GM23338 (cell line): ENCODE measurements around the gene FBXW4. TPM values are rescaled to one million over a fixed set of nuclear protein-coding genes. Genes with fewer than 3 reads are reported as not detected.

Experiments
- ATAC-seq: fragments of 200-7000 bp; cut with Tn5 transposase; 3 replicates; pipeline ENCODE4 v1.9.1; 2020
- DNase-seq: peaks from one replicate; pipeline ENCODE4 v3.0.0-alpha.2; 2015; ENCODE audit warnings: low spot score
- H2AFZ ChIP-seq: fragments of 200-600 bp; sonication (generic); 2 replicates; pipeline ENCODE4 v1.8.0; 2016; ENCODE audit warnings: antibody characterized with exemption, mild to moderate bottlenecking, moderate library complexity
- H3F3A ChIP-seq: fragments of 200-600 bp; sonication (generic); replicated peaks from 2 replicates; pipeline ENCODE4 v1.8.0; 2017; ENCODE audit warnings: antibody characterized with exemption, mixed run types, low read depth
- H3K27ac ChIP-seq: fragments of 200-600 bp; sonication (generic); 2 replicates; pipeline ENCODE4 v1.6.1; 2016; ENCODE audit warnings: low read depth
- H3K27me3 ChIP-seq: fragments of 200-600 bp; sonication (generic); 2 replicates; pipeline ENCODE4 v1.8.0; 2016; ENCODE audit warnings: mild to moderate bottlenecking, mixed run types, moderate library complexity; ENCODE audit not compliant: insufficient read depth
- H3K36me3 ChIP-seq: fragments of 200-600 bp; sonication (generic); 2 replicates; pipeline ENCODE4 v1.8.0; 2016; ENCODE audit warnings: mild to moderate bottlenecking; ENCODE audit not compliant: insufficient read depth
- H3K4me1 ChIP-seq: fragments of 200-600 bp; sonication (generic); 2 replicates; pipeline ENCODE4 v1.8.0; 2016; ENCODE audit warnings: mild to moderate bottlenecking, moderate library complexity; ENCODE audit not compliant: insufficient read depth
- H3K4me2 ChIP-seq: fragments of 200-600 bp; sonication (generic); 2 replicates; pipeline ENCODE4 v1.7.1; 2017; ENCODE audit warnings: mixed run types
- H3K4me3 ChIP-seq: fragments of 200-600 bp; sonication (generic); 2 replicates; pipeline ENCODE4 v1.6.1; 2016; ENCODE audit warnings: mixed run types
- H3K79me2 ChIP-seq: fragments of 200-600 bp; sonication (generic); replicated peaks from 2 replicates; pipeline ENCODE4 v1.8.0; 2017; ENCODE audit warnings: mild to moderate bottlenecking; ENCODE audit not compliant: insufficient read depth
- H3K9me2 ChIP-seq: fragments of 200-600 bp; sonication (generic); 2 replicates; pipeline ENCODE4 v1.8.0; 2017; ENCODE audit not compliant: insufficient read depth
- H4K20me1 ChIP-seq: fragments of 200-600 bp; sonication (generic); replicated peaks from 2 replicates; pipeline ENCODE4 v1.8.0; 2017; ENCODE audit warnings: mild to moderate bottlenecking; ENCODE audit not compliant: insufficient read depth
- H3K27ac Mint-ChIP-seq: 2 replicates; pipeline ENCODE4 v1.8.0; 2020; ENCODE audit warnings: inconsistent platforms, mild to moderate bottlenecking, moderate library complexity, mixed read lengths
- H3K27me3 Mint-ChIP-seq: 3 replicates; pipeline ENCODE4 v1.8.0; 2022; ENCODE audit warnings: low read depth, mild to moderate bottlenecking, moderate library complexity, mixed read lengths, inconsistent platforms; ENCODE audit not compliant: insufficient read depth, poor library complexity
- H3K36me3 Mint-ChIP-seq: 3 replicates; pipeline ENCODE4 v1.8.0; 2021; ENCODE audit warnings: low read depth, mild to moderate bottlenecking, inconsistent platforms, moderate library complexity, mixed read lengths
- H3K4me1 Mint-ChIP-seq: 3 replicates; pipeline ENCODE4 v1.8.0; 2020; ENCODE audit warnings: mild to moderate bottlenecking, inconsistent platforms, mixed read lengths
- H3K4me3 Mint-ChIP-seq: 3 replicates; pipeline ENCODE4 v1.8.0; 2021; ENCODE audit warnings: moderate library complexity, mild to moderate bottlenecking, inconsistent platforms, mixed read lengths
- H3K9me3 Mint-ChIP-seq: 3 replicates; pipeline ENCODE4 v1.8.0; 2020; ENCODE audit warnings: moderate library complexity, mild to moderate bottlenecking, inconsistent platforms, mixed read lengths
- CREB1 ChIP-seq: fragments of 250-450 bp; sonication (Bioruptor Pico); IDR thresholded peaks from 2 replicates; pipeline ENCODE4 v1.5.0; 2020; ENCODE audit warnings: low read depth, mild to moderate bottlenecking, moderate library complexity
- EZH2 ChIP-seq: fragments of 200-600 bp; sonication (generic); IDR thresholded peaks from one replicate; pipeline ENCODE4 v1.8.0; 2017; ENCODE audit warnings: antibody characterized with exemption, mild to moderate bottlenecking, low read depth; ENCODE audit not compliant: unreplicated experiment
- EZH2phosphoT487 ChIP-seq: fragments of 200-600 bp; sonication (generic); IDR thresholded peaks from one replicate; pipeline ENCODE4 v1.8.1; 2018; ENCODE audit warnings: antibody characterized with exemption; ENCODE audit not compliant: unreplicated experiment
- JUNB ChIP-seq: IDR thresholded peaks from one replicate; pipeline ENCODE4 v1.6.1; 2016; ENCODE audit warnings: antibody characterized with exemption; ENCODE audit not compliant: unreplicated experiment
- NANOG ChIP-seq: IDR thresholded peaks from 2 replicates; pipeline ENCODE4 v1.6.1; 2016; ENCODE audit warnings: antibody characterized with exemption, borderline replicate concordance
- POLR2AphosphoS5 ChIP-seq: IDR thresholded peaks from 2 replicates; pipeline ENCODE4 v1.6.1; 2016; ENCODE audit warnings: antibody characterized with exemption, low read depth
- STAT1 ChIP-seq: IDR thresholded peaks from one replicate; pipeline ENCODE4 v1.6.1; 2016; ENCODE audit warnings: antibody characterized with exemption; ENCODE audit not compliant: unreplicated experiment
- ZNF114 ChIP-seq: fragments of 250-450 bp; sonication (Bioruptor Pico); IDR thresholded peaks from 2 replicates; pipeline ENCODE4 v1.5.0; 2020; ENCODE audit warnings: mild to moderate bottlenecking, moderate library complexity
- ZNF331 ChIP-seq: fragments of 250-450 bp; sonication (Bioruptor Pico); IDR thresholded peaks from 2 replicates; pipeline ENCODE4 v1.5.0; 2020; ENCODE audit warnings: low read depth, mild to moderate bottlenecking, moderate library complexity
- polyA plus RNA-seq: library from polyadenylated mRNA; unstranded; fragments of >200 nt; fragmentation: Nextera tagmentation; extraction: Ambion mirVana; gene quantifications from 2 replicates; pipeline ENCODE4 v1.2.1, GENCODE V29; 2016
- total RNA-seq: library from RNA; depleted of rRNA; stranded (reverse); fragments of >200 nt; shearing (Covaris generic); gene quantifications from 2 replicates; pipeline ENCODE4 v1.2.3, GENCODE V29; 2014
- TF ChIP-seq, protein P1 (sequence below): IDR thresholded peaks from 2 replicates; pipeline ENCODE4 v1.6.1; 2016; ENCODE audit warnings: antibody characterized with exemption
- TF ChIP-seq, protein P2 (sequence below): IDR thresholded peaks from one replicate; pipeline ENCODE4 v1.6.1; 2018; ENCODE audit warnings: antibody characterized with exemption; ENCODE audit not compliant: unreplicated experiment
- TF ChIP-seq, protein P3 (sequence below): fragments of 250-450 bp; sonication (Bioruptor Pico); IDR thresholded peaks from 2 replicates; pipeline ENCODE4 v1.5.0; 2020; ENCODE audit warnings: mild to moderate bottlenecking, moderate library complexity
- TF ChIP-seq, protein P4 (sequence below), 2 experiments: fragments of 200-600 bp in 1 of 2; sonication (generic) in 1 of 2; conservative IDR thresholded peaks; 2 replicates each; pipeline versions ENCODE4 v1.5.1 to v1.6.1; 2016 to 2017; ENCODE audit warnings: antibody characterized with exemption in 2 of 2, low read depth in 2 of 2, mild to moderate bottlenecking in 2 of 2, moderate library complexity in 1 of 2

Gene FBXW4
- total and polyA plus RNA-seq, 2 experiments from 2014 or later: 8.0 to 18.6 TPM

DNA sequence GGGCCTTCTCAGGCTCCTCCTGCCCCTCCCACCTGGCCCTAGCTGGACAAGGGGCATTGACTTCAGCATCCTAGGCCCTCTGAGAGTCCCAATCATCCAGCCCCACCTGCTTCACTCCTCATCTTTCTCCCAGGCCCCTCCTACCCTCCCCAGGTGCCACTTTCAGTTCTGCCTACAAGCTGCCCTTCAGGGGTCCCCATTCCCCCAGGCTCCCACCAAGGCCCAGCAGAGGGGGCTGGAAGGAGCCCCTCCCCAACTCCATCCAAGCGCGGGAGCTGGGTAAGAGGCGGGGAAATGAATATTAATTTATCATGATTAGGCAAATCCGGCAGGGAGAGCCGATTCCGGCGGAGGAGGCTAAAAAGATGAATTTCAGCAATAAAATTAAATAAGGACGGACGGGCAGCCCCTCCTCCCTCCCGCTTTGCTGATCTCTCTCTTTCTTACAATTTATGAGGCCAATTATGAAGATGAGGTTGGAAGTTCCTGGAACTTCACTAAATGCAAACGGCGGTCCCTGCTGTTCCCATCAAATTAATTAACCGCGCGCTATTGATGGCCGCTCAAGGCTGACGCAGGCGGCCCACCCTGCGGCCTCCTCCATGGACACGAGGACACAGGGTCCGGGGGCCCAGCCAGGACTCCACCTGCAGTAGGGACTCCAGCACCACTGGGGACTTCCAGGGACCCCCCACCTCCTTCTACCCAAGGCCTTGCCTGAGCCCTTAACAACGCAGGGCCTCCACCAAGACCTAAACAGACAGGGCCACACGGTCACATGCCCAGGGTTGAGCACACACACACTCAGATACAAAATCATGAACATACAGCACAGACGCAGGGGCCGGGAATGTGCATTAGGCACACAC is 120.9 kb downstream of the FBXW4 start:
- no peak for ATAC-seq
- Mint-ChIP-seq H3K27ac (no peak overlapping the region), H3K4me1 (peaks cover 12% of the 10 kb centered on the region), H3K27me3 (peaks cover 31% of the 10 kb centered on the region), H3K9me3 (peaks cover 10% of the 10 kb centered on the region), H3K4me3 (no peak overlapping the region), H3K36me3 (peaks cover 27% of the 10 kb centered on the region)
- TF ChIP-seq, protein P1, sequence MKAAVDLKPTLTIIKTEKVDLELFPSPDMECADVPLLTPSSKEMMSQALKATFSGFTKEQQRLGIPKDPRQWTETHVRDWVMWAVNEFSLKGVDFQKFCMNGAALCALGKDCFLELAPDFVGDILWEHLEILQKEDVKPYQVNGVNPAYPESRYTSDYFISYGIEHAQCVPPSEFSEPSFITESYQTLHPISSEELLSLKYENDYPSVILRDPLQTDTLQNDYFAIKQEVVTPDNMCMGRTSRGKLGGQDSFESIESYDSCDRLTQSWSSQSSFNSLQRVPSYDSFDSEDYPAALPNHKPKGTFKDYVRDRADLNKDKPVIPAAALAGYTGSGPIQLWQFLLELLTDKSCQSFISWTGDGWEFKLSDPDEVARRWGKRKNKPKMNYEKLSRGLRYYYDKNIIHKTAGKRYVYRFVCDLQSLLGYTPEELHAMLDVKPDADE: no peak
- TF ChIP-seq NANOG: no peak
- TF ChIP-seq, protein P2, sequence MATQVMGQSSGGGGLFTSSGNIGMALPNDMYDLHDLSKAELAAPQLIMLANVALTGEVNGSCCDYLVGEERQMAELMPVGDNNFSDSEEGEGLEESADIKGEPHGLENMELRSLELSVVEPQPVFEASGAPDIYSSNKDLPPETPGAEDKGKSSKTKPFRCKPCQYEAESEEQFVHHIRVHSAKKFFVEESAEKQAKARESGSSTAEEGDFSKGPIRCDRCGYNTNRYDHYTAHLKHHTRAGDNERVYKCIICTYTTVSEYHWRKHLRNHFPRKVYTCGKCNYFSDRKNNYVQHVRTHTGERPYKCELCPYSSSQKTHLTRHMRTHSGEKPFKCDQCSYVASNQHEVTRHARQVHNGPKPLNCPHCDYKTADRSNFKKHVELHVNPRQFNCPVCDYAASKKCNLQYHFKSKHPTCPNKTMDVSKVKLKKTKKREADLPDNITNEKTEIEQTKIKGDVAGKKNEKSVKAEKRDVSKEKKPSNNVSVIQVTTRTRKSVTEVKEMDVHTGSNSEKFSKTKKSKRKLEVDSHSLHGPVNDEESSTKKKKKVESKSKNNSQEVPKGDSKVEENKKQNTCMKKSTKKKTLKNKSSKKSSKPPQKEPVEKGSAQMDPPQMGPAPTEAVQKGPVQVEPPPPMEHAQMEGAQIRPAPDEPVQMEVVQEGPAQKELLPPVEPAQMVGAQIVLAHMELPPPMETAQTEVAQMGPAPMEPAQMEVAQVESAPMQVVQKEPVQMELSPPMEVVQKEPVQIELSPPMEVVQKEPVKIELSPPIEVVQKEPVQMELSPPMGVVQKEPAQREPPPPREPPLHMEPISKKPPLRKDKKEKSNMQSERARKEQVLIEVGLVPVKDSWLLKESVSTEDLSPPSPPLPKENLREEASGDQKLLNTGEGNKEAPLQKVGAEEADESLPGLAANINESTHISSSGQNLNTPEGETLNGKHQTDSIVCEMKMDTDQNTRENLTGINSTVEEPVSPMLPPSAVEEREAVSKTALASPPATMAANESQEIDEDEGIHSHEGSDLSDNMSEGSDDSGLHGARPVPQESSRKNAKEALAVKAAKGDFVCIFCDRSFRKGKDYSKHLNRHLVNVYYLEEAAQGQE: no peak
- TF ChIP-seq JUNB: no peak
- TF ChIP-seq, protein P3, sequence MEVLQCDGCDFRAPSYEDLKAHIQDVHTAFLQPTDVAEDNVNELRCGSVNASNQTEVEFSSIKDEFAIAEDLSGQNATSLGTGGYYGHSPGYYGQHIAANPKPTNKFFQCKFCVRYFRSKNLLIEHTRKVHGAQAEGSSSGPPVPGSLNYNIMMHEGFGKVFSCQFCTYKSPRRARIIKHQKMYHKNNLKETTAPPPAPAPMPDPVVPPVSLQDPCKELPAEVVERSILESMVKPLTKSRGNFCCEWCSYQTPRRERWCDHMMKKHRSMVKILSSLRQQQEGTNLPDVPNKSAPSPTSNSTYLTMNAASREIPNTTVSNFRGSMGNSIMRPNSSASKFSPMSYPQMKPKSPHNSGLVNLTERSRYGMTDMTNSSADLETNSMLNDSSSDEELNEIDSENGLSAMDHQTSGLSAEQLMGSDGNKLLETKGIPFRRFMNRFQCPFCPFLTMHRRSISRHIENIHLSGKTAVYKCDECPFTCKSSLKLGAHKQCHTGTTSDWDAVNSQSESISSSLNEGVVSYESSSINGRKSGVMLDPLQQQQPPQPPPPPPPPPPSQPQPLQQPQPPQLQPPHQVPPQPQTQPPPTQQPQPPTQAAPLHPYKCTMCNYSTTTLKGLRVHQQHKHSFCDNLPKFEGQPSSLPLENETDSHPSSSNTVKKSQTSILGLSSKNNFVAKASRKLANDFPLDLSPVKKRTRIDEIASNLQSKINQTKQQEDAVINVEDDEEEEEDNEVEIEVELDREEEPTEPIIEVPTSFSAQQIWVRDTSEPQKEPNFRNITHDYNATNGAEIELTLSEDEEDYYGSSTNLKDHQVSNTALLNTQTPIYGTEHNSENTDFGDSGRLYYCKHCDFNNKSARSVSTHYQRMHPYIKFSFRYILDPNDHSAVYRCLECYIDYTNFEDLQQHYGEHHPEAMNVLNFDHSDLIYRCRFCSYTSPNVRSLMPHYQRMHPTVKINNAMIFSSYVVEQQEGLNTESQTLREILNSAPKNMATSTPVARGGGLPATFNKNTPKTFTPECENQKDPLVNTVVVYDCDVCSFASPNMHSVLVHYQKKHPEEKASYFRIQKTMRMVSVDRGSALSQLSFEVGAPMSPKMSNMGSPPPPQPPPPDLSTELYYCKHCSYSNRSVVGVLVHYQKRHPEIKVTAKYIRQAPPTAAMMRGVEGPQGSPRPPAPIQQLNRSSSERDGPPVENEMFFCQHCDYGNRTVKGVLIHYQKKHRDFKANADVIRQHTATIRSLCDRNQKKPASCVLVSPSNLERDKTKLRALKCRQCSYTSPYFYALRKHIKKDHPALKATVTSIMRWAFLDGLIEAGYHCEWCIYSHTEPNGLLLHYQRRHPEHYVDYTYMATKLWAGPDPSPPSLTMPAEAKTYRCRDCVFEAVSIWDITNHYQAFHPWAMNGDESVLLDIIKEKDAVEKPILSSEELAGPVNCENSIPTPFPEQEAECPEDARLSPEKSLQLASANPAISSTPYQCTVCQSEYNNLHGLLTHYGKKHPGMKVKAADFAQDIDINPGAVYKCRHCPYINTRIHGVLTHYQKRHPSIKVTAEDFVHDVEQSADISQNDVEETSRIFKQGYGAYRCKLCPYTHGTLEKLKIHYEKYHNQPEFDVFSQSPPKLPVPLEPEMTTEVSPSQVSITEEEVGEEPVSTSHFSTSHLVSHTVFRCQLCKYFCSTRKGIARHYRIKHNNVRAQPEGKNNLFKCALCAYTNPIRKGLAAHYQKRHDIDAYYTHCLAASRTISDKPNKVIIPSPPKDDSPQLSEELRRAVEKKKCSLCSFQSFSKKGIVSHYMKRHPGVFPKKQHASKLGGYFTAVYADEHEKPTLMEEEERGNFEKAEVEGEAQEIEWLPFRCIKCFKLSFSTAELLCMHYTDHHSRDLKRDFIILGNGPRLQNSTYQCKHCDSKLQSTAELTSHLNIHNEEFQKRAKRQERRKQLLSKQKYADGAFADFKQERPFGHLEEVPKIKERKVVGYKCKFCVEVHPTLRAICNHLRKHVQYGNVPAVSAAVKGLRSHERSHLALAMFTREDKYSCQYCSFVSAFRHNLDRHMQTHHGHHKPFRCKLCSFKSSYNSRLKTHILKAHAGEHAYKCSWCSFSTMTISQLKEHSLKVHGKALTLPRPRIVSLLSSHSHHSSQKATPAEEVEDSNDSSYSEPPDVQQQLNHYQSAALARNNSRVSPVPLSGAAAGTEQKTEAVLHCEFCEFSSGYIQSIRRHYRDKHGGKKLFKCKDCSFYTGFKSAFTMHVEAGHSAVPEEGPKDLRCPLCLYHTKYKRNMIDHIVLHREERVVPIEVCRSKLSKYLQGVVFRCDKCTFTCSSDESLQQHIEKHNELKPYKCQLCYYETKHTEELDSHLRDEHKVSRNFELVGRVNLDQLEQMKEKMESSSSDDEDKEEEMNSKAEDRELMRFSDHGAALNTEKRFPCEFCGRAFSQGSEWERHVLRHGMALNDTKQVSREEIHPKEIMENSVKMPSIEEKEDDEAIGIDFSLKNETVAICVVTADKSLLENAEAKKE (CRISPR knock-in tag): no peak
- TF ChIP-seq ZNF114: no peak
- no peak for TF ChIP-seq STAT1
- no peak for TF ChIP-seq POLR2AphosphoS5
- no peak for TF ChIP-seq CREB1
- no peak for TF ChIP-seq ZNF331
- no peak for TF ChIP-seq EZH2
- TF ChIP-seq EZH2phosphoT487: no peak
- TF ChIP-seq, protein P4, sequence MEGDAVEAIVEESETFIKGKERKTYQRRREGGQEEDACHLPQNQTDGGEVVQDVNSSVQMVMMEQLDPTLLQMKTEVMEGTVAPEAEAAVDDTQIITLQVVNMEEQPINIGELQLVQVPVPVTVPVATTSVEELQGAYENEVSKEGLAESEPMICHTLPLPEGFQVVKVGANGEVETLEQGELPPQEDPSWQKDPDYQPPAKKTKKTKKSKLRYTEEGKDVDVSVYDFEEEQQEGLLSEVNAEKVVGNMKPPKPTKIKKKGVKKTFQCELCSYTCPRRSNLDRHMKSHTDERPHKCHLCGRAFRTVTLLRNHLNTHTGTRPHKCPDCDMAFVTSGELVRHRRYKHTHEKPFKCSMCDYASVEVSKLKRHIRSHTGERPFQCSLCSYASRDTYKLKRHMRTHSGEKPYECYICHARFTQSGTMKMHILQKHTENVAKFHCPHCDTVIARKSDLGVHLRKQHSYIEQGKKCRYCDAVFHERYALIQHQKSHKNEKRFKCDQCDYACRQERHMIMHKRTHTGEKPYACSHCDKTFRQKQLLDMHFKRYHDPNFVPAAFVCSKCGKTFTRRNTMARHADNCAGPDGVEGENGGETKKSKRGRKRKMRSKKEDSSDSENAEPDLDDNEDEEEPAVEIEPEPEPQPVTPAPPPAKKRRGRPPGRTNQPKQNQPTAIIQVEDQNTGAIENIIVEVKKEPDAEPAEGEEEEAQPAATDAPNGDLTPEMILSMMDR (conservative IDR thresholded peaks at IDR 0.05; ENCODE audit: low read depth in 2 of 2): no peak
- Histone ChIP-seq H3K9me2 (no peaks in the 10 kb centered on the region), H3F3A (no peaks in the 10 kb centered on the region), H3K4me3 (no peak overlapping the region), H3K4me1 (peaks cover 10% of the 10 kb centered on the region; the same call in 1 of the 2 replicates), H4K20me1 (no peaks in the 10 kb centered on the region), H3K36me3 (no peaks in the 10 kb centered on the region; the same call in 1 of the 2 replicates), H3K27me3 (peaks cover 41% of the 10 kb centered on the region), H2AFZ (no peak overlapping the region), H3K79me2 (no peaks in the 10 kb centered on the region), H3K27ac (no peak overlapping the region), H3K4me2 (no peak overlapping the region)
- no peak for DNase-seq
